GM10248 (cell line): ENCODE measurements around the gene OBSCN.

Source experiments
- CTCF ChIA-PET: fragments of 300-600 bp; sonication (Branson Sonifier 250); formaldehyde crosslinking; extraction: SDS; loops from one replicate; lab custom pipeline; 2021; ENCODE audit warnings: antibody characterized with exemption; lab: Yijun Ruan, JAX
- POLR2A ChIA-PET: fragments of 350-650 bp; sonication (Branson Sonifier 250); formaldehyde crosslinking; extraction: SDS; loops from one replicate; lab custom pipeline; 2020; ENCODE audit warnings: antibody characterized with exemption; lab: Yijun Ruan, JAX
- DNase-seq: peaks from one replicate; pipeline ENCODE4 v3.0.0; 2012; ENCODE audit errors: extremely low spot score
- TF ChIP-seq, protein P1 (sequence below): IDR thresholded peaks from 2 replicates; pipeline ENCODE4 v1.5.1; 2012; ENCODE audit warnings: mild to moderate bottlenecking, low read depth; ENCODE audit errors: extremely low read depth, missing control alignments, control extremely low read depth

Gene OBSCN

DNA sequence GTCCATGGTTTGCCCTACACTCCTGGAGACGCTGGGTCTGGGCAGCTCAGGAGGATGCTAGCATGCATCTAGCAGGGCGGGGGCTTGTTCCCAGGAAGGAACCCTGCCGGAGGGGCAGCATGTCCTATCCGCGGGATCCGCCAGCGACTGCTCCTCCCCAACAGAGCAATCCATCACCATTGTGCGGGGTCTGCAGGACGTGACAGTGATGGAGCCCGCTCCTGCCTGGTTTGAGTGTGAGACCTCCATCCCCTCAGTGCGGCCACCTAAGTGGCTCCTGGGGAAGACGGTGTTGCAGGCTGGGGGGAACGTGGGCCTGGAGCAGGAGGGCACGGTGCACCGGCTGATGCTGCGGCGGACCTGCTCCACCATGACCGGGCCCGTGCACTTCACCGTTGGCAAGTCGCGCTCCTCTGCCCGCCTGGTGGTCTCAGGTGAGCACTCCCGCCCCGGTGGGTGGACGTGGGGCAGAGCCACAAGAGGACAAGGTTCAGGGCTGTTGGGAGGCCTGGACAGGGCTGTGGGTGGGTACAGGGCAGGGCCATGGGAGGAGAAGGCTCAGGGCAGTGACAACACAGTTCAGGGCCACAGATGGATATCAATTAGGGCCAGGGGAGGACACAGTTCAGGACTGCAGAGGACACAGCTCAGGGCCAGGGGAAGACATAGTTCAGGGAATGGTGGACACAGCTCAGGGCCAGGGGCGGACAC is 71.3 kb downstream of the OBSCN start:
- ChIA-PET POLR2A (no interaction called here), CTCF (no interaction called here)
- TF ChIP-seq, protein P1, sequence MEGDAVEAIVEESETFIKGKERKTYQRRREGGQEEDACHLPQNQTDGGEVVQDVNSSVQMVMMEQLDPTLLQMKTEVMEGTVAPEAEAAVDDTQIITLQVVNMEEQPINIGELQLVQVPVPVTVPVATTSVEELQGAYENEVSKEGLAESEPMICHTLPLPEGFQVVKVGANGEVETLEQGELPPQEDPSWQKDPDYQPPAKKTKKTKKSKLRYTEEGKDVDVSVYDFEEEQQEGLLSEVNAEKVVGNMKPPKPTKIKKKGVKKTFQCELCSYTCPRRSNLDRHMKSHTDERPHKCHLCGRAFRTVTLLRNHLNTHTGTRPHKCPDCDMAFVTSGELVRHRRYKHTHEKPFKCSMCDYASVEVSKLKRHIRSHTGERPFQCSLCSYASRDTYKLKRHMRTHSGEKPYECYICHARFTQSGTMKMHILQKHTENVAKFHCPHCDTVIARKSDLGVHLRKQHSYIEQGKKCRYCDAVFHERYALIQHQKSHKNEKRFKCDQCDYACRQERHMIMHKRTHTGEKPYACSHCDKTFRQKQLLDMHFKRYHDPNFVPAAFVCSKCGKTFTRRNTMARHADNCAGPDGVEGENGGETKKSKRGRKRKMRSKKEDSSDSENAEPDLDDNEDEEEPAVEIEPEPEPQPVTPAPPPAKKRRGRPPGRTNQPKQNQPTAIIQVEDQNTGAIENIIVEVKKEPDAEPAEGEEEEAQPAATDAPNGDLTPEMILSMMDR, result no peak
- DNase-seq, result no peak

DNA sequence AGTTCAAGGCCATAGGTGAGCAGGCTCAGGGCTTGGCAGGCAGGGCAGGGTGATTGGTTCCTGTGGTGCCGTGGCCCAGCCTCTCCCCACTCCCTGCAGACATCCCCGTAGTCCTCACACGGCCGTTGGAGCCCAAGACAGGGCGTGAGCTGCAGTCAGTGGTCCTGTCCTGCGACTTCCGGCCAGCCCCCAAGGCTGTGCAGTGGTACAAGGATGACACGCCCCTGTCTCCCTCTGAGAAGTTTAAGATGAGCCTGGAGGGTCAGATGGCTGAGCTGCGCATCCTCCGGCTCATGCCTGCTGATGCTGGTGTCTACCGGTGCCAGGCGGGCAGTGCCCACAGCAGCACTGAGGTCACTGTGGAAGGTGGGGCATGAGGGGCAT is 71.9 kb downstream of the OBSCN start:
- CTCF ChIA-PET, result no interaction called here
- DNase-seq, result no peak
- TF ChIP-seq, protein P1, result no peak
- POLR2A ChIA-PET, result no interaction called here

DNA sequence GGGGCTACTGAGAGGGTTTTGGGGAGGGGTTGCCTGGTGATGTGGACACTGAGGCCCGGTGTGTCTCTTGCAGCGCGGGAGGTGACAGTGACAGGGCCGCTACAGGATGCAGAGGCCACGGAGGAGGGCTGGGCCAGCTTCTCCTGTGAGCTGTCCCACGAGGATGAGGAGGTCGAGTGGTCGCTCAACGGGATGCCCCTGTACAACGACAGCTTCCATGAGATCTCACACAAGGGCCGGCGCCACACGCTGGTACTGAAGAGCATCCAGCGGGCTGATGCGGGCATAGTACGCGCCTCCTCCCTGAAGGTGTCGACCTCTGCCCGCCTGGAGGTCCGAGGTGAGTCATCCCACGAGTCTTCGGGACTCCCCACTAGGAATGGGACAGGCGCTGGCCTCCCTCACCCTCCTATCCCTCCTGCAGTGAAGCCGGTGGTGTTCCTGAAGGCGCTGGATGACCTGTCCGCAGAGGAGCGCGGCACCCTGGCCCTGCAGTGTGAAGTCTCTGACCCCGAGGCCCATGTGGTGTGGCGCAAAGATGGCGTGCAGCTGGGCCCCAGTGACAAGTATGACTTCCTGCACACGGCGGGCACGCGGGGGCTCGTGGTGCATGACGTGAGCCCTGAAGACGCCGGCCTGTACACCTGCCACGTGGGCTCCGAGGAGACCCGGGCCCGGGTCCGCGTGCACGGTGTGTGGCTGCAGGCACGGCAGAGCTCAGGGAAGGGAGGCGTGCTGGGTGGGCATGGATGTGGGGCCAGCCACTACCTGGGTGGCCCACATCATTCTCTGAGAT is 72.5 kb downstream of the OBSCN start:
- POLR2A ChIA-PET, result no interaction called here
- TF ChIP-seq, protein P1, result no peak
- DNase-seq, result no peak
- CTCF ChIA-PET, result interaction anchor here (1.0 kb wide), 1 partner anchor 12 kb away, joined by 3 read pairs; no protein-coding TSS in a partner anchor

DNA sequence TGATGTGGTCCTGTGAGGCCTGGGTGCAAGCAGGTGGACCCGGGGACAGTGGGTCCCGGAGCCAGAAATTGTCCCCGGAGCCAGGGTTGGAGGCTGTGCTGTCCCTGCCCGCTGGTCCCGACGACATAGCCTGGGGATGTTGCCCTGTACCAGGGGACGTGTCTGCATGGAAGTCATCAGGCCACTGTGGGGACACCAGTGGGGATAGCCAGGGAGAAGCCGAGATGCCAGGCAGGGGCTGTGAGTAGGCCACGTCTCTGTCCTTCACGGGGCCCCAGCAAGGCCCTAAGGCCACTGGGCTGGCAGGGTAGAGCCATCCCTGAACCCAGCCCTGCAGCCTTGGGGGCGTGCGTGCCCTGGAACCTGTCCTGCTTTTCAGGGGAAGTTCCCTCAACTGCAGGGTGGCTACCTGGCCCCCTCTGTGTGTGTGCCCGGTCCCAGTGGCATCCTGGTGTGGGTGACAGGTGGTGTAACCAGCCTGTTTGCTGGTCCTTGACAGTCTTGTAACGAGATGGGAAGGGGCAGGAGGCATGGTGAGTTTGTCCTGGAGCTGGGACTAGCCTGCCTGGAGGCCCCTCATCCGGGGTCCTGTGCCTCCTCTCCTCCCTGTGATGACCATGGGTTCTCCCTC is 73.2 kb downstream of the OBSCN start:
- DNase-seq, result peak; percentile 16
- CTCF ChIA-PET, result interaction anchor here (1.0 kb wide), 1 partner anchor 13 kb away, joined by 3 read pairs; no protein-coding TSS in a partner anchor
- TF ChIP-seq, protein P1, result no peak
- POLR2A ChIA-PET, result no interaction called here

DNA sequence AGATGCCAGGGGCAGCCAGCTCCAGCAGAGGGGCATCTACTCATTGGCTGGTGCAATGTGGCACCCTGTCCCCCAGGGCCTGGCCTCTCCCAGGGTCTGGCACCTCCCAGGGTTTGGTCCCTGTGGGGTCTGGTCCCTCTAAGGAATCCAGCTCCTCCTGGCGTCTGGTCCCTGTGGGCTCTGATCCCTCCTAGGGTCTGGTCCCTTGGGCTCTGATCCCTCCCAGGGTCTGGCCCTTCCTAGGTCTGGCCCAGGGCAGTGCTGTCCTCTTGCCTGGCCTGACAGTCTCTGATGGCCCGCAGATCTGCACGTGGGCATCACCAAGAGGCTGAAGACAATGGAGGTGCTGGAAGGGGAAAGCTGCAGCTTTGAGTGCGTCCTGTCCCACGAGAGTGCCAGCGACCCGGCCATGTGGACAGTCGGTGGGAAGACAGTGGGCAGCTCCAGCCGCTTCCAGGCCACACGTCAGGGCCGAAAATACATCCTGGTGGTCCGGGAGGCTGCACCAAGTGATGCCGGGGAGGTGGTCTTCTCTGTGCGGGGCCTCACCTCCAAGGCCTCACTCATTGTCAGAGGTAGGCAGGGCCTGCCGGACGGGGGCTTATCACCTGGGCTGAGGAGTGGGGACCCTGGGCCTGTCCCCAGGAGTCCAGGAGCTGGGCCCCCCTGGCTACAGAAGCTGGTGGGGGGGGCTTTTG is 73.9 kb downstream of the OBSCN start:
- DNase-seq, result peak; percentile 16
- POLR2A ChIA-PET, result no interaction called here
- TF ChIP-seq, protein P1, result no peak
- CTCF ChIA-PET, result interaction anchor here (1.0 kb wide), 1 partner anchor 14 kb away, joined by 3 read pairs; no protein-coding TSS in a partner anchor
